HCT116 (cell line): Measurements from ENCODE around the gene ITIH4. TPM values are rescaled to one million over a fixed set of nuclear protein-coding genes. Genes with fewer than 3 reads are reported as not detected.

Experiments used
- ATAC-seq: fragments of 200-7000 bp; cut with Tn5 transposase; 2 replicates; pipeline ENCODE4 v1.9.1; 2020; ENCODE audit warnings: mild to moderate bottlenecking, moderate library complexity
- BruUV-seq: library from RNA; stranded (reverse); fragments of 400-500 nt; replicated peaks from 2 replicates; lab custom pipeline; 2021; lab: Mats Ljungman, UMichigan
- CTCF ChIA-PET: fragments of 300-600 bp; sonication (Branson Sonifier 250); formaldehyde crosslinking; loops from one replicate; lab custom pipeline; 2021; ENCODE audit warnings: antibody characterized with exemption; lab: Charles Lee
- POLR2A ChIA-PET: fragments of 300-600, 350-600 bp; sonication (Branson Sonifier 250); formaldehyde crosslinking; loops from one replicate; lab custom pipeline; 2021; ENCODE audit warnings: antibody characterized with exemption; lab: Charles Lee
- RAD21 ChIA-PET, 2 experiments: fragments of 300-600 bp; sonication (Branson Sonifier 250); formaldehyde crosslinking; loops; one replicate each; lab custom pipeline; 2023; ENCODE audit warnings: low total read pairs in 2 of 2; ENCODE audit not compliant: uncharacterized antibody in 2 of 2, unreplicated experiment in 2 of 2, low non-redundant PET in 1 of 2; lab: Charles Lee
- DNase-seq: peaks from one replicate; pipeline ENCODE4 v3.0.0-alpha.2; 2010; ENCODE audit warnings: low read depth, low spot score
- H2AFZ ChIP-seq: fragments of 200-600 bp; shearing (Covaris generic), sonication (generic); 2 replicates; pipeline ENCODE4 v1.6.1; 2017; ENCODE audit warnings: low read depth, mixed run types, mixed read lengths, antibody characterized with exemption, low read length; ENCODE audit not compliant: poor library complexity, severe bottlenecking
- H3K27ac ChIP-seq: 2 replicates; pipeline ENCODE4 v1.5.1; 2012; ENCODE audit warnings: low read depth, low read length
- H3K27me3 ChIP-seq: fragments of 200-600 bp; sonication (generic); 2 replicates; pipeline ENCODE4 v1.6.1; 2016; ENCODE audit warnings: mixed run types, low read length, mixed read lengths; ENCODE audit not compliant: insufficient read depth
- H3K36me3 ChIP-seq, 2 experiments: fragments of 200-500 bp in 1 of 2; fragments of 200-600 bp in 1 of 2; sonication (Bioruptor generic) in 1 of 2; sonication (generic) in 1 of 2; 2 replicates each; pipeline versions ENCODE4 v1.5.1 to v1.6.1; 2014 to 2016; ENCODE audit warnings: low read length in 2 of 2, inconsistent platforms in 1 of 2, mixed read lengths in 1 of 2, mixed run types in 1 of 2; ENCODE audit not compliant: insufficient read depth in 2 of 2, control insufficient read depth in 1 of 2
- H3K4me1 ChIP-seq, 2 experiments: fragments of 200-600 bp in 1 of 2; sonication (generic) in 1 of 2; 2 replicates each; pipeline versions ENCODE4 v1.5.1 to v1.6.1; 2012 to 2017; ENCODE audit warnings: low read length in 2 of 2, inconsistent platforms in 1 of 2, mild to moderate bottlenecking in 1 of 2, mixed read lengths in 1 of 2, mixed run types in 1 of 2, moderate library complexity in 1 of 2; ENCODE audit not compliant: insufficient read depth in 2 of 2, control insufficient read depth in 1 of 2
- H3K4me2 ChIP-seq: fragments of 200-600 bp; sonication (generic); 2 replicates; pipeline ENCODE4 v1.6.1; 2017; ENCODE audit warnings: mixed run types, low read length, mixed read lengths
- H3K4me3 ChIP-seq, 2 experiments: fragments of 200-600 bp in 1 of 2; sonication (generic) in 1 of 2; replicated peaks in 1 of 2; 2 replicates each; pipeline ENCODE4 v1.5.1; 2011 to 2016; ENCODE audit warnings: low read length in 2 of 2, control low read depth in 1 of 2, low read depth in 1 of 2, mild to moderate bottlenecking in 1 of 2, mixed read lengths in 1 of 2, mixed run types in 1 of 2
- H3K79me2 ChIP-seq: fragments of 200-600 bp; sonication (generic); 2 replicates; pipeline ENCODE4 v1.6.1; 2017; ENCODE audit warnings: mild to moderate bottlenecking, mixed run types, low read length, moderate library complexity, mixed read lengths; ENCODE audit not compliant: insufficient read depth
- H3K9ac ChIP-seq: fragments of 200-600 bp; sonication (generic); 2 replicates; pipeline ENCODE4 v1.6.1; 2016; ENCODE audit warnings: low read length, mixed read lengths
- H3K9me2 ChIP-seq: fragments of 200-600 bp; sonication (generic), shearing (Covaris generic); 2 replicates; pipeline ENCODE4 v1.6.1; 2017; ENCODE audit warnings: mixed run types, mild to moderate bottlenecking, moderate library complexity; ENCODE audit not compliant: insufficient read depth
- H3K9me3 ChIP-seq, 2 experiments: fragments of 200-500 bp in 1 of 2; fragments of 200-600 bp in 1 of 2; sonication (Bioruptor generic) in 1 of 2; sonication (generic) in 1 of 2; 2 replicates each; pipeline ENCODE4 v1.6.1; 2014 to 2017; ENCODE audit warnings: low read length in 2 of 2, mixed read lengths in 2 of 2, inconsistent platforms in 1 of 2, low read depth in 1 of 2, mild to moderate bottlenecking in 1 of 2, mixed run types in 1 of 2, moderate library complexity in 1 of 2; ENCODE audit not compliant: control insufficient read depth in 1 of 2, insufficient read depth in 1 of 2
- H4K20me1 ChIP-seq: fragments of 200-600 bp; sonication (generic), shearing (Covaris generic); 2 replicates; pipeline ENCODE4 v1.6.1; 2017; ENCODE audit warnings: mixed run types, mild to moderate bottlenecking, moderate library complexity; ENCODE audit not compliant: insufficient read depth
- ATF3 ChIP-seq: IDR thresholded peaks from 2 replicates; pipeline ENCODE4 v1.6.1; 2012
- CBX3 ChIP-seq: IDR thresholded peaks from 2 replicates; pipeline ENCODE4 v1.6.1; 2012; ENCODE audit warnings: low read depth
- CEBPB ChIP-seq: IDR thresholded peaks from 2 replicates; pipeline ENCODE4 v1.6.1; 2012; ENCODE audit warnings: low read depth
- CTCF ChIP-seq, 3 experiments: fragments of 200-600 bp in 1 of 3; sonication (generic) in 1 of 3; IDR thresholded peaks in 2 of 3; conservative IDR thresholded peaks in 1 of 3; 2 replicates each; pipeline ENCODE4 v1.5.1; 2012 to 2017; ENCODE audit warnings: low read depth in 2 of 3, low read length in 2 of 3, antibody characterized with exemption in 1 of 3, borderline replicate concordance in 1 of 3, control low read depth in 1 of 3, mild to moderate bottlenecking in 1 of 3, mixed read lengths in 1 of 3, mixed run types in 1 of 3, moderate library complexity in 1 of 3; ENCODE audit not compliant: insufficient read depth in 1 of 3
- EGR1 ChIP-seq: IDR thresholded peaks from 2 replicates; pipeline ENCODE4 v1.6.1; 2012; ENCODE audit warnings: low read depth
- ELF1 ChIP-seq: IDR thresholded peaks from 2 replicates; pipeline ENCODE4 v1.6.1; 2012; ENCODE audit warnings: low read depth, borderline replicate concordance
- EZH2 ChIP-seq: fragments of 200-600 bp; sonication (generic); IDR thresholded peaks from 2 replicates; pipeline ENCODE4 v1.6.1; 2017; ENCODE audit warnings: antibody characterized with exemption, mixed run types
- EZH2phosphoT487 ChIP-seq: fragments of 200-600 bp; IDR thresholded peaks from 2 replicates; pipeline ENCODE4 v1.6.1; 2018; ENCODE audit warnings: antibody characterized with exemption, borderline replicate concordance
- FOSL1 ChIP-seq: IDR thresholded peaks from 2 replicates; pipeline ENCODE4 v1.6.1; 2012; ENCODE audit warnings: low read depth
- JUND ChIP-seq: IDR thresholded peaks from 2 replicates; pipeline ENCODE4 v1.6.1; 2012
- POLR2A ChIP-seq: IDR thresholded peaks from 2 replicates; pipeline ENCODE4 v1.7.0; 2011; ENCODE audit warnings: borderline replicate concordance; ENCODE audit not compliant: insufficient read depth, insufficient read length; ENCODE audit errors: extremely low read depth
- RAD21 ChIP-seq: IDR thresholded peaks from 2 replicates; pipeline ENCODE4 v1.6.1; 2012; ENCODE audit warnings: low read depth, mild to moderate bottlenecking
- SIN3A ChIP-seq: IDR thresholded peaks from 2 replicates; pipeline ENCODE4 v1.6.1; 2012; ENCODE audit warnings: low read depth
- SRF ChIP-seq: IDR thresholded peaks from 2 replicates; pipeline ENCODE4 v1.6.1; 2012; ENCODE audit warnings: low read depth
- TCF7L2 ChIP-seq: IDR thresholded peaks from 2 replicates; pipeline ENCODE4 v1.7.0; 2011; ENCODE audit warnings: borderline replicate concordance, inconsistent platforms; ENCODE audit not compliant: insufficient read depth, insufficient read length; ENCODE audit errors: extremely low read depth
- YY1 ChIP-seq: IDR thresholded peaks from 2 replicates; pipeline ENCODE4 v1.6.1; 2011; ENCODE audit warnings: low read length, low read depth, moderate library complexity, mild to moderate bottlenecking; ENCODE audit not compliant: insufficient replicate concordance; ENCODE audit errors: extremely low read depth
- ZBTB33 ChIP-seq: IDR thresholded peaks from 2 replicates; pipeline ENCODE4 v1.6.1; 2011; ENCODE audit warnings: mild to moderate bottlenecking, low read length, moderate library complexity; ENCODE audit not compliant: insufficient replicate concordance; ENCODE audit errors: extremely low read depth
- ZFX ChIP-seq: fragments of 450-650 bp; IDR thresholded peaks from 2 replicates; pipeline ENCODE4 v1.6.1; 2017
- ZNF274 ChIP-seq: fragments of 200-500 bp; sonication (Bioruptor generic); IDR thresholded peaks from 2 replicates; pipeline ENCODE4 v1.6.1; 2014; ENCODE audit warnings: mild to moderate bottlenecking, low read depth, low read length, inconsistent platforms
- intact Hi-C: fragments of 100-400 bp; cut with micrococcal nuclease; formaldehyde crosslinking; loops from 2 replicates; pipeline ENCODE4 v1.10.0; 2022
- total RNA-seq: library from RNA; stranded (reverse); gene quantifications from one replicate; pipeline ENCODE4 v1.2.1, GENCODE V29; 2021; ENCODE audit not compliant: unreplicated experiment
- TF ChIP-seq, protein P1 (sequence below): IDR thresholded peaks from 2 replicates; pipeline ENCODE4 v1.6.1; 2012; ENCODE audit warnings: low read depth

Gene ITIH4
- total RNA-seq, 1 experiment from 2014 or later = 4.1 TPM

- H4K20me1 ChIP-seq = no peaks in the 10 kb centered on the region
- no peak overlapping the region for H3K9ac ChIP-seq
- H3K4me1 ChIP-seq = peaks cover 4 to 17% of the 10 kb centered on the region in 2 experiments; a peak in 3 of 4 replicates
- TF ChIP-seq RAD21 (no peak), ZBTB33 (no peak), EZH2 (no peak), CTCF (IDR thresholded peaks at IDR 0.05 in 2 of 3, conservative IDR thresholded peaks at IDR 0.05 in 1 of 3; ENCODE audit: borderline replicate concordance in 1 of 3, insufficient read depth in 1 of 3, low read depth in 2 of 3, low read length in 2 of 3) (no peak), CEBPB (no peak), EZH2phosphoT487 (no peak), EGR1 (no peak), ZFX (no peak), CBX3 (no peak), FOSL1 (no peak), YY1 (no peak), SIN3A (no peak), TCF7L2 (no peak), ELF1 (no peak), JUND (no peak), ATF3 (no peak), SRF (no peak), POLR2A (no peak), ZNF274 (no peak)
- TF ChIP-seq, protein P1, sequence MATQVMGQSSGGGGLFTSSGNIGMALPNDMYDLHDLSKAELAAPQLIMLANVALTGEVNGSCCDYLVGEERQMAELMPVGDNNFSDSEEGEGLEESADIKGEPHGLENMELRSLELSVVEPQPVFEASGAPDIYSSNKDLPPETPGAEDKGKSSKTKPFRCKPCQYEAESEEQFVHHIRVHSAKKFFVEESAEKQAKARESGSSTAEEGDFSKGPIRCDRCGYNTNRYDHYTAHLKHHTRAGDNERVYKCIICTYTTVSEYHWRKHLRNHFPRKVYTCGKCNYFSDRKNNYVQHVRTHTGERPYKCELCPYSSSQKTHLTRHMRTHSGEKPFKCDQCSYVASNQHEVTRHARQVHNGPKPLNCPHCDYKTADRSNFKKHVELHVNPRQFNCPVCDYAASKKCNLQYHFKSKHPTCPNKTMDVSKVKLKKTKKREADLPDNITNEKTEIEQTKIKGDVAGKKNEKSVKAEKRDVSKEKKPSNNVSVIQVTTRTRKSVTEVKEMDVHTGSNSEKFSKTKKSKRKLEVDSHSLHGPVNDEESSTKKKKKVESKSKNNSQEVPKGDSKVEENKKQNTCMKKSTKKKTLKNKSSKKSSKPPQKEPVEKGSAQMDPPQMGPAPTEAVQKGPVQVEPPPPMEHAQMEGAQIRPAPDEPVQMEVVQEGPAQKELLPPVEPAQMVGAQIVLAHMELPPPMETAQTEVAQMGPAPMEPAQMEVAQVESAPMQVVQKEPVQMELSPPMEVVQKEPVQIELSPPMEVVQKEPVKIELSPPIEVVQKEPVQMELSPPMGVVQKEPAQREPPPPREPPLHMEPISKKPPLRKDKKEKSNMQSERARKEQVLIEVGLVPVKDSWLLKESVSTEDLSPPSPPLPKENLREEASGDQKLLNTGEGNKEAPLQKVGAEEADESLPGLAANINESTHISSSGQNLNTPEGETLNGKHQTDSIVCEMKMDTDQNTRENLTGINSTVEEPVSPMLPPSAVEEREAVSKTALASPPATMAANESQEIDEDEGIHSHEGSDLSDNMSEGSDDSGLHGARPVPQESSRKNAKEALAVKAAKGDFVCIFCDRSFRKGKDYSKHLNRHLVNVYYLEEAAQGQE = no peak
- DNase-seq (no peak), ATAC-seq (no peak)
- ChIA-PET CTCF (no interaction called here), RAD21 (no interaction called here), POLR2A (no interaction called here)
- peaks cover 7% of the 10 kb centered on the region; the same call in 1 of the 2 replicates for H3K27me3 ChIP-seq
- H3K79me2 ChIP-seq = no peaks in the 10 kb centered on the region
- H3K36me3 ChIP-seq = no peaks in the 10 kb centered on the region
- no peak overlapping the region for H3K4me3 ChIP-seq
- BruUV-seq = no TSS peak
- no peaks in the 10 kb centered on the region for H3K9me2 ChIP-seq
- peak overlapping the region; percentile 32 for H2AFZ ChIP-seq
- H3K9me3 ChIP-seq = no peaks in the 10 kb centered on the region
- no peak overlapping the region for H3K27ac ChIP-seq
- intact Hi-C loops = no loop called here
- no peak overlapping the region for H3K4me2 ChIP-seq
These were observed 54.6 kb downstream of the ITIH4 start for GRCh38 chr3:52775877-52776276.
